ENCODE measurements around the gene GRB2. TPM values are rescaled to one million over a fixed set of nuclear protein-coding genes. Genes with fewer than 3 reads are reported as not detected.
"Not testable (repeated sequence)": the region's sequence is repeated elsewhere in the genome, so short reads cannot be mapped to it uniquely, and the experiment has no call there.

The GRB2 gene
- total RNA-seq, 2 donors from 2014 or later, result 88.3 to 95.7 TPM

GRCh38 chr17:75445296-75445695 is 39.8 kb upstream of the GRB2 start:
- intact Hi-C loops (cut with DNase I), result no loop called here
- Histone ChIP-seq H3K4me3 (no peak overlapping the region), H3K27me3 (replicated peaks; ENCODE audit: insufficient read depth) (no peaks in the 10 kb centered on the region), H3K9me3 (no peaks in the 10 kb centered on the region), H3K36me3 (no peaks in the 10 kb centered on the region), H3K4me1 (replicated peaks) (no peaks in the 10 kb centered on the region), H3K27ac (no peak overlapping the region)
- DNase-seq (ENCODE audit: low spot score), result no peak
- WGBS, result 85% methylated on average over 3 of the region's 3 CpGs
- TF ChIP-seq POLR2AphosphoS5 (IDR thresholded peaks at IDR 0.05) (no peak), POLR2A (IDR thresholded peaks at IDR 0.05) (no peak)
- TF ChIP-seq, protein P1, sequence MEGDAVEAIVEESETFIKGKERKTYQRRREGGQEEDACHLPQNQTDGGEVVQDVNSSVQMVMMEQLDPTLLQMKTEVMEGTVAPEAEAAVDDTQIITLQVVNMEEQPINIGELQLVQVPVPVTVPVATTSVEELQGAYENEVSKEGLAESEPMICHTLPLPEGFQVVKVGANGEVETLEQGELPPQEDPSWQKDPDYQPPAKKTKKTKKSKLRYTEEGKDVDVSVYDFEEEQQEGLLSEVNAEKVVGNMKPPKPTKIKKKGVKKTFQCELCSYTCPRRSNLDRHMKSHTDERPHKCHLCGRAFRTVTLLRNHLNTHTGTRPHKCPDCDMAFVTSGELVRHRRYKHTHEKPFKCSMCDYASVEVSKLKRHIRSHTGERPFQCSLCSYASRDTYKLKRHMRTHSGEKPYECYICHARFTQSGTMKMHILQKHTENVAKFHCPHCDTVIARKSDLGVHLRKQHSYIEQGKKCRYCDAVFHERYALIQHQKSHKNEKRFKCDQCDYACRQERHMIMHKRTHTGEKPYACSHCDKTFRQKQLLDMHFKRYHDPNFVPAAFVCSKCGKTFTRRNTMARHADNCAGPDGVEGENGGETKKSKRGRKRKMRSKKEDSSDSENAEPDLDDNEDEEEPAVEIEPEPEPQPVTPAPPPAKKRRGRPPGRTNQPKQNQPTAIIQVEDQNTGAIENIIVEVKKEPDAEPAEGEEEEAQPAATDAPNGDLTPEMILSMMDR (IDR thresholded peaks at IDR 0.05), result no peak

DNA sequence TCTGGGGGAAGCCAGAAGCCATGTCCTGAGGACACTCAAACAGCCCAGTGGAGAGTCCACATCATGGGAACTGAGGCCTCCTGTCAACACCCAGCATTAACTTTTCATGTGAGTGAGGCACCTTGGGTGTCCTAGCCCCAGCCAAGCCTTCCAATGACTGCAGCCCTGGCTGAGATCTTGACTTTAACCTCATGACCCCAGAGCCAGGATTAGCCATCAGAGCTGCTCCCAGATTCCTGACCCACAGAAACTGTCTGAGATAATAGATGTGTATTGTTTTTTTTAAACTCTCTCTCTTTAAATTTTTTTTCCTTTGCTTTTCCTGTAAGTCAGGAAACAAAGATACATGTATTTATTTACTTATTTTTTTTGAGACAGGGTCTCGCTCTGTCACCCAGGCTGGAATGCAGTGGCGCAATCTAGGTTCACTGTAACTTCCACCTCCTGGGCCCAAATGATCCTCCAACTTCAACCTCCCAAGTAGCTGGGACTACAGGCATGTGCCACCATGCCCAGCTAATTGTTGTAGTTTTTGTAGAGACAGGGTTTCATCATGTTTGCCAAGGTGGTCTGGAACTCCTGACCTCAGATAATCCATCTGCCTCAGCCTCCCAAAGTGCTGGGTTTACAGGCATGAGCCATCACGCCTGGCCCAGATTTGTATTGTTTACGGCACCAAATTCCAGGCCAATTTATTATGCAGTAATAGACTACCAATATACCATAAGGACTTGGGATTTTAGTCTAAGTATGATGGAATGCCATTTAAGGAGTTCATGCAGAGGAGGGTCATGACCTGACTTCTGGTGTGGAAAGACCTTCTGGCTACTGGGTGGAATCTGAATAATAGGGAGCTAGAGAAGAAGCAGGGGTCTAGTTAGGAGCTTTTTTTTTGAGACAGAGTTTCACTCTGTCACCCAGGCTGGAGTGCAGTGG is 37.0 kb upstream of the GRB2 start:
- no peak for DNase-seq (ENCODE audit: low spot score)
- TF ChIP-seq POLR2A (IDR thresholded peaks at IDR 0.05), result no peak
- TF ChIP-seq, protein P1 (IDR thresholded peaks at IDR 0.05), result no peak
- no peak for TF ChIP-seq POLR2AphosphoS5 (IDR thresholded peaks at IDR 0.05)
- Histone ChIP-seq H3K27me3 (replicated peaks; ENCODE audit: insufficient read depth) (no peaks in the 10 kb centered on the region), H3K36me3 (no peaks in the 10 kb centered on the region), H3K9me3 (no peaks in the 10 kb centered on the region), H3K4me3 (no peak overlapping the region), H3K4me1 (replicated peaks) (no peaks in the 10 kb centered on the region), H3K27ac (no peak overlapping the region)
- intact Hi-C loops (cut with DNase I), result no loop called here
- WGBS, result 83% methylated on average over 4 of the region's 4 CpGs

DNA sequence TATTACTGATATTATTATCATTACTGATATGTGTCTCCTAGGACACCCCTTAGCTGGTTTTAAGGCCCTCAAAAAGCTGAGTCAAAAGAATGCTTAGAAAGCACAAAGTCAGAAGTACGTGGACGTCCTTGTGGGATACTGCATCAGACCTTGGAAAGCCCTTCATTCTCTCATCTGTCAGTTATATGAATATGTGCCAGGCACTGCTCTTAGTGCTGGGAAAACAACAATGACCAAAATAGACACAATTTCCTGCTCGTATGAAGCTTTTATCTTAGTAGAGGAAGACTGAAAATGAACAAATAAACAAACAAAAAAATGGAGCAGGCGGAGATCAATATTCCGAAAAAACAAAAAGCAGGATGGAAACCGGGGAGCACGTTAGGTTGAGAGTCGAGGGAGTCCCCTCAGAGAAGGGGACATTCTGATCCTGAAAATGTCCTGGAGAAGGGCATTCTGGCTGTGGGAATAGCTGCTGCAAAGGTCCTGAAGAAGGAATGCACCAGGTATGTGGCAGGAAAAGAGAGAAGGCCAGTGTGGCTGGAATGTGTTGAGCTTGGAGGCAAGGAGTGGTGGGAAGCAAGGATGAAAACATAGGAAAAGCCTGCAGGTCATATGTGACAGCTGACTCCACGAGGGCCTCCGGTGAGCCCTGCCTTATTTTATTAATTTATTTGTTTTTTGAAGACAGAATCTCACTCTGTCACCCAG is 35.4 kb upstream of the GRB2 start:
- Histone ChIP-seq H3K36me3 (no peaks in the 10 kb centered on the region), H3K9me3 (no peaks in the 10 kb centered on the region), H3K4me1 (replicated peaks) (no peaks in the 10 kb centered on the region), H3K27ac (no peak overlapping the region), H3K4me3 (no peak overlapping the region), H3K27me3 (replicated peaks; ENCODE audit: insufficient read depth) (no peaks in the 10 kb centered on the region)
- TF ChIP-seq POLR2A (IDR thresholded peaks at IDR 0.05) (no peak), POLR2AphosphoS5 (IDR thresholded peaks at IDR 0.05) (no peak)
- TF ChIP-seq, protein P1 (IDR thresholded peaks at IDR 0.05), result no peak
- 62% methylated on average over 10 of the region's 10 CpGs for WGBS
- DNase-seq (ENCODE audit: low spot score), result no peak
- intact Hi-C loops (cut with DNase I), result no loop called here

- no peak for DNase-seq (ENCODE audit: low spot score)
- TF ChIP-seq, protein P1 (IDR thresholded peaks at IDR 0.05), result no peak
- no peak for TF ChIP-seq POLR2A (IDR thresholded peaks at IDR 0.05)
- TF ChIP-seq POLR2AphosphoS5 (IDR thresholded peaks at IDR 0.05), result no peak
- no peaks in the 10 kb centered on the region for H3K4me1 ChIP-seq (replicated peaks)
- H3K9me3 ChIP-seq, result no peaks in the 10 kb centered on the region
- 51% methylated on average over 2 of the region's 2 CpGs for WGBS
- H3K36me3 ChIP-seq, result no peaks in the 10 kb centered on the region
- no peak overlapping the region for H3K4me3 ChIP-seq
- H3K27me3 ChIP-seq (replicated peaks; ENCODE audit: insufficient read depth), result no peaks in the 10 kb centered on the region
- no peak overlapping the region for H3K27ac ChIP-seq
- intact Hi-C loops (cut with DNase I), result no loop called here
Measured at GRCh38 chr17:75439287-75439686, 33.8 kb upstream of the GRB2 start.

DNA sequence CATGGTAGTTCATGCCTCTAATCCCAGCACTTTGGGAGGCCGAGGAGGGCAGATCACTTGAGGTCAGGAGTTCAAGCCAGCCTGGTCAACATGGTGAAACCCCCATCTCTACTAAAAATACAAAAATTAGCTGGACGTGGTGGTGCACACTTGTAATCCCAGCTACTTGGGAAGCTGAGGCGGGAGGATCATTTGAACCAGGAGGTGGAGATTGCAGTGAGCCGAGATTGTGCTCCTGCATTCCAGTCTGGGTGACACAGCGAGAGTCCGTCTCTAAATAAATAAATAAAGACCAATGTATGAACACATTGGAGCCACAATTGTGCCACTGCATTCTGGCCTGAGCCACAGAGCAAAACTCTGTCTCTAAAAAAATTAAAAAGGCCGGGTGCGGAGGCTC is 31.9 kb upstream of the GRB2 start:
- WGBS, result 87% methylated on average over 8 of the region's 8 CpGs

DNA sequence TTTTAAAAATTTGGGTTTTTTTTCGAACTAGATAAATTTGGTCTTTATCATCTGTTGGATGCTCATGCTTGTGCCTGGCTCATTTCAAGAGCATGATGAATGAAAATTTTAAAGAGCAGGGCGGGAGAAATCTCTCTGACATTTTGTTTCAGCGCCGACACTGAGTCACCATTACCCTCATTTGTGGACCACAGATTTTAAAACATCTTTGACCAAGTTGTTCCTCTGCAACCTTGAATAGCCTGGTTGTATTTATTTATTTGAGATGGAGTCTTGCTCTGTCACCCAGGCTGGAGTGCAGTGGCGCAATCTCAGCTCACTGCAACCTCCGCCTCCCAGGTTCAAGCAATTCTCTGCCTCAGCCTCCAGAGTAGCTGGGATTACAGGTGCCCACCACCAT is 29.0 kb upstream of the GRB2 start:
- H3K27ac ChIP-seq; H3K4me1 ChIP-seq (replicated peaks); H3K27me3 ChIP-seq (replicated peaks; ENCODE audit: insufficient read depth); H3K9me3 ChIP-seq; H3K36me3 ChIP-seq; intact Hi-C loops (cut with DNase I); H3K4me3 ChIP-seq; DNase-seq (ENCODE audit: low spot score): not testable (repeated sequence)
- WGBS, result 96% methylated on average over 6 of the region's 6 CpGs

More for the DNA sequence above, 31.9 kb upstream of the GRB2 start:
- H3K27me3 ChIP-seq (replicated peaks; ENCODE audit: insufficient read depth); DNase-seq (ENCODE audit: low spot score); intact Hi-C loops (cut with DNase I); H3K4me1 ChIP-seq (replicated peaks); H3K36me3 ChIP-seq; H3K4me3 ChIP-seq; H3K9me3 ChIP-seq; H3K27ac ChIP-seq: not testable (repeated sequence)

Measured in prostate gland (tissue), 2 donors.